IMR-90 (cell line): Measurements from ENCODE around the gene UST. TPM values are rescaled to one million over a fixed set of nuclear protein-coding genes. Genes with fewer than 3 reads are reported as not detected.

Experiments used
- ATAC-seq: fragments of 200-7000 bp; cut with Tn5 transposase; 2 replicates; pipeline ENCODE4 v1.9.1; 2020; ENCODE audit warnings: low read depth, mild to moderate bottlenecking, moderate library complexity
- BruUV-seq: library from RNA; stranded (reverse); fragments of 400-500 nt; replicated peaks from 2 replicates; lab custom pipeline; 2021; lab: Mats Ljungman, UMichigan
- CTCF ChIA-PET: fragments of 300-600 bp; formaldehyde crosslinking; extraction: SDS; loops from one replicate; lab custom pipeline; 2021; ENCODE audit warnings: antibody characterized with exemption; lab: Yijun Ruan, JAX
- POLR2A ChIA-PET: fragments of 300-600 bp; sonication (Branson Sonifier 250); formaldehyde crosslinking; loops from one replicate; lab custom pipeline; 2022; ENCODE audit warnings: antibody characterized with exemption; ENCODE audit not compliant: unreplicated experiment; lab: Charles Lee
- DNase-seq: peaks from one replicate; pipeline ENCODE4 v3.0.0; 2013
- H2AFZ ChIP-seq: replicated peaks from 2 replicates; pipeline ENCODE3; 2013; ENCODE audit warnings: low read length, mild to moderate bottlenecking; ENCODE audit not compliant: poor library complexity
- H2AK5ac ChIP-seq: 2 replicates; pipeline ENCODE4 v1.6.1; 2013; ENCODE audit warnings: low read depth, low read length, inconsistent platforms
- H2AK9ac ChIP-seq: replicated peaks from 2 replicates; pipeline ENCODE3; 2013; ENCODE audit warnings: mild to moderate bottlenecking, low read depth, low read length, moderate library complexity; ENCODE audit not compliant: poor library complexity
- H2BK120ac ChIP-seq: 2 replicates; pipeline ENCODE4 v1.6.1; 2013; ENCODE audit warnings: low read depth, low read length, inconsistent platforms
- H2BK15ac ChIP-seq: 3 replicates; pipeline ENCODE4 v1.6.1; 2013; ENCODE audit warnings: low read depth, low read length, inconsistent platforms
- H2BK20ac ChIP-seq: 2 replicates; pipeline ENCODE4 v1.6.1; 2013; ENCODE audit warnings: low read depth, mild to moderate bottlenecking, inconsistent platforms, low read length, moderate library complexity
- H2BK5ac ChIP-seq: 2 replicates; pipeline ENCODE4 v1.6.1; 2013; ENCODE audit warnings: mild to moderate bottlenecking, low read depth, low read length, inconsistent platforms; ENCODE audit not compliant: poor library complexity, severe bottlenecking
- H3K14ac ChIP-seq: replicated peaks from 2 replicates; pipeline ENCODE4 v1.6.1; 2013; ENCODE audit warnings: low read depth, low read length, inconsistent platforms
- H3K18ac ChIP-seq: 2 replicates; pipeline ENCODE4 v1.6.1; 2013; ENCODE audit warnings: low read depth, low read length, control low read depth
- H3K23ac ChIP-seq: 2 replicates; pipeline ENCODE4 v1.6.1; 2013; ENCODE audit warnings: low read depth, low read length, inconsistent platforms
- H3K27ac ChIP-seq: 2 replicates; pipeline ENCODE4 v1.5.1; 2013; ENCODE audit warnings: mild to moderate bottlenecking, control low read depth, low read length; ENCODE audit not compliant: insufficient read depth
- H3K27me3 ChIP-seq: 2 replicates; pipeline ENCODE4 v1.6.1; 2013; ENCODE audit warnings: low read length; ENCODE audit not compliant: control insufficient read depth, insufficient read depth
- H3K36me3 ChIP-seq: 2 replicates; pipeline ENCODE4 v1.6.1; 2013; ENCODE audit warnings: low read length, mixed read lengths; ENCODE audit not compliant: control insufficient read depth, insufficient read depth
- H3K4ac ChIP-seq: 2 replicates; pipeline ENCODE4 v1.6.1; 2013; ENCODE audit warnings: low read depth, low read length, inconsistent platforms
- H3K4me1 ChIP-seq: 2 replicates; pipeline ENCODE4 v1.6.1; 2013; ENCODE audit warnings: low read length, mixed read lengths; ENCODE audit not compliant: control insufficient read depth, insufficient read depth
- H3K4me2 ChIP-seq: 2 replicates; pipeline ENCODE4 v1.6.1; 2013; ENCODE audit warnings: low read depth, mild to moderate bottlenecking, control low read depth, low read length, moderate library complexity
- H3K4me3 ChIP-seq: 2 replicates; pipeline ENCODE4 v1.5.1; 2013; ENCODE audit warnings: low read depth, mild to moderate bottlenecking, control low read depth, low read length, moderate library complexity; ENCODE audit not compliant: insufficient read depth
- H3K56ac ChIP-seq: 2 replicates; pipeline ENCODE4 v1.6.1; 2013; ENCODE audit warnings: low read length, inconsistent platforms; ENCODE audit not compliant: insufficient read depth; ENCODE audit errors: extremely low read depth
- H3K79me1 ChIP-seq, 2 experiments: 2 replicates each; pipeline ENCODE4 v1.6.1; 2013; ENCODE audit warnings: low read length in 2 of 2, inconsistent platforms in 1 of 2, low read depth in 1 of 2
- H3K9ac ChIP-seq: 2 replicates; pipeline ENCODE4 v1.6.1; 2013; ENCODE audit warnings: low read depth, low read length, control low read depth
- H3K9me1 ChIP-seq: 2 replicates; pipeline ENCODE4 v1.6.1; 2013; ENCODE audit warnings: low read length, inconsistent platforms; ENCODE audit not compliant: insufficient read depth
- H3K9me3 ChIP-seq: 2 replicates; pipeline ENCODE4 v1.6.1; 2013; ENCODE audit warnings: low read length; ENCODE audit not compliant: control insufficient read depth, insufficient read depth
- H4K20me1 ChIP-seq: 2 replicates; pipeline ENCODE4 v1.6.1; 2013; ENCODE audit warnings: low read length, inconsistent platforms; ENCODE audit not compliant: insufficient read depth
- H4K5ac ChIP-seq: 2 replicates; pipeline ENCODE4 v1.6.1; 2013; ENCODE audit warnings: mild to moderate bottlenecking, low read depth, low read length, control low read depth
- H4K8ac ChIP-seq, 2 experiments: 2 replicates each; pipeline ENCODE4 v1.6.1; 2013; ENCODE audit warnings: low read depth in 2 of 2, low read length in 2 of 2, control low read depth in 1 of 2, inconsistent platforms in 1 of 2
- H4K91ac ChIP-seq: 2 replicates; pipeline ENCODE4 v1.6.1; 2013; ENCODE audit warnings: low read depth, low read length, inconsistent platforms; ENCODE audit not compliant: insufficient read depth
- ELK1 ChIP-seq: fragments of 150-350 bp; IDR thresholded peaks from 2 replicates; pipeline ENCODE4 v1.6.1; 2016; ENCODE audit warnings: low read depth, mild to moderate bottlenecking, low read length, moderate library complexity, borderline replicate concordance
- MAZ ChIP-seq: IDR thresholded peaks from 2 replicates; pipeline ENCODE4 v1.6.1; 2012; ENCODE audit warnings: low read depth, mild to moderate bottlenecking, low read length, improper control_type of control experiment, moderate library complexity, borderline replicate concordance
- POLR2A ChIP-seq: IDR thresholded peaks from 2 replicates; pipeline ENCODE4 v1.6.1; 2012; ENCODE audit warnings: mild to moderate bottlenecking, low read depth, low read length
- WGBS, 2 experiments: methylation state at CpG; one replicate each; pipeline versions ENCODE4 v1.1.5 to v1.1.7; 2013; ENCODE audit warnings: missing lambda C conversion rate in 2 of 2; ENCODE audit not compliant: insufficient read length in 1 of 2; ENCODE audit errors: extremely low coverage in 2 of 2; 5-methylcytosine and 5-hydroxymethylcytosine counted together
- dilution Hi-C: fragments of 300-500 bp; cut with HindIII; formaldehyde crosslinking; loops from one replicate; pipeline ENCODE4 v1.14.3; 2018; ENCODE audit warnings: low sequenced_read_pairs; ENCODE audit not compliant: unreplicated experiment
- in situ Hi-C: fragments of 300-500 bp; cut with MboI; formaldehyde crosslinking; loops from 3 replicates; pipeline ENCODE4 v1.14.3; 2019; ENCODE audit warnings: low sequenced_read_pairs, inconsistent platforms, mixed read lengths
- intact Hi-C: fragments of 100-400 bp; cut with micrococcal nuclease; formaldehyde crosslinking; loops from 2 replicates; pipeline ENCODE4 v1.10.0; 2022
- polyA plus RNA-seq, 3 experiments: library from polyadenylated mRNA; depleted of rRNA; stranded (reverse); fragments of >200 nt; gene quantifications; 2 replicates each; pipeline ENCODE4 v1.2.3, GENCODE V29; 2012; ENCODE audit warnings: low replicate concordance in 1 of 3
- total RNA-seq: library from RNA; depleted of rRNA; stranded (reverse); fragments of >200 nt; gene quantifications from 2 replicates; pipeline ENCODE4 v1.2.3, GENCODE V29; 2012

The UST gene
- total and polyA plus RNA-seq, 2 of the 4 experiments (the other 2 are of a cell fraction), result 7.7 to 13.8 TPM

GRCh38 chr6:149046164-149046821, 299.5 kb downstream of the UST start:
- peak overlapping the region; percentile 53; the same call in 1 of the 2 replicates for H2BK20ac ChIP-seq
- H2AFZ ChIP-seq, result no peak overlapping the region
- POLR2A ChIA-PET, result no interaction called here
- dilution Hi-C loops, result no loop called here
- peak overlapping the region; percentile 33; the same call in 1 of the 2 replicates for H3K4ac ChIP-seq
- H3K4me1 ChIP-seq, result peaks cover 4% of the 10 kb centered on the region
- no peak overlapping the region for H3K27ac ChIP-seq
- DNase-seq, result no peak
- no peaks in the 10 kb centered on the region for H3K36me3 ChIP-seq
- H3K9ac ChIP-seq, result no peak overlapping the region
- in situ Hi-C loops, result no loop called here
- no peaks in the 10 kb centered on the region for H3K9me3 ChIP-seq
- WGBS, 2 experiments, result no CpG with 5 or more reads among the region's 6 CpGs
- peaks cover 0 to 3% of the 10 kb centered on the region in 2 experiments; a peak in 1 of 4 replicates for H3K79me1 ChIP-seq
- no peak overlapping the region for H3K4me3 ChIP-seq
- no peak overlapping the region for H4K5ac ChIP-seq
- CTCF ChIA-PET, result interaction anchor here (1.4 to 2.1 kb wide), 2 partner anchors 13 to 15 kb away, joined by 4 to 5 read pairs; no protein-coding TSS in a partner anchor
- H2AK5ac ChIP-seq, result no peak overlapping the region
- no peak overlapping the region for H3K56ac ChIP-seq
- BruUV-seq, result no TSS peak
- peak overlapping the region; percentile 92; the same call in 2 of the 3 replicates for H2BK15ac ChIP-seq
- no peak overlapping the region for H3K23ac ChIP-seq
- peak overlapping the region; percentile 34; the same call in 1 of the 2 replicates for H3K18ac ChIP-seq
- TF ChIP-seq ELK1, result no peak
- no peak for TF ChIP-seq POLR2A
- TF ChIP-seq MAZ, result no peak
- H3K4me2 ChIP-seq, result no peak overlapping the region
- H3K27me3 ChIP-seq, result no peaks in the 10 kb centered on the region
- no peak overlapping the region for H3K14ac ChIP-seq
- H3K9me1 ChIP-seq, result 0 out of 2 replicates have a peak, but pooled peaks cover 2% of the 10 kb centered on the region
- no peak overlapping the region for H4K8ac ChIP-seq
- no peak overlapping the region for H4K91ac ChIP-seq
- no peaks in the 10 kb centered on the region for H4K20me1 ChIP-seq
- peak overlapping the region; percentile 20; the same call in 1 of the 2 replicates for H2BK120ac ChIP-seq
- no peak overlapping the region for H2BK5ac ChIP-seq
- no peak overlapping the region for H2AK9ac ChIP-seq
- intact Hi-C loops, result no loop called here
- no peak for ATAC-seq
